Non-pigmented ciliary epithelial cell (primary cell): Measurements from ENCODE around the gene STS.
"Not testable (repeated sequence)": the region's sequence is repeated elsewhere in the genome, so short reads cannot be mapped to it uniquely, and the experiment has no call there.

Experiments used
- DNase-seq: peaks from one replicate; pipeline ENCODE4 v3.0.0-alpha.2; 2010; ENCODE audit warnings: low read depth

The STS gene

DNA sequence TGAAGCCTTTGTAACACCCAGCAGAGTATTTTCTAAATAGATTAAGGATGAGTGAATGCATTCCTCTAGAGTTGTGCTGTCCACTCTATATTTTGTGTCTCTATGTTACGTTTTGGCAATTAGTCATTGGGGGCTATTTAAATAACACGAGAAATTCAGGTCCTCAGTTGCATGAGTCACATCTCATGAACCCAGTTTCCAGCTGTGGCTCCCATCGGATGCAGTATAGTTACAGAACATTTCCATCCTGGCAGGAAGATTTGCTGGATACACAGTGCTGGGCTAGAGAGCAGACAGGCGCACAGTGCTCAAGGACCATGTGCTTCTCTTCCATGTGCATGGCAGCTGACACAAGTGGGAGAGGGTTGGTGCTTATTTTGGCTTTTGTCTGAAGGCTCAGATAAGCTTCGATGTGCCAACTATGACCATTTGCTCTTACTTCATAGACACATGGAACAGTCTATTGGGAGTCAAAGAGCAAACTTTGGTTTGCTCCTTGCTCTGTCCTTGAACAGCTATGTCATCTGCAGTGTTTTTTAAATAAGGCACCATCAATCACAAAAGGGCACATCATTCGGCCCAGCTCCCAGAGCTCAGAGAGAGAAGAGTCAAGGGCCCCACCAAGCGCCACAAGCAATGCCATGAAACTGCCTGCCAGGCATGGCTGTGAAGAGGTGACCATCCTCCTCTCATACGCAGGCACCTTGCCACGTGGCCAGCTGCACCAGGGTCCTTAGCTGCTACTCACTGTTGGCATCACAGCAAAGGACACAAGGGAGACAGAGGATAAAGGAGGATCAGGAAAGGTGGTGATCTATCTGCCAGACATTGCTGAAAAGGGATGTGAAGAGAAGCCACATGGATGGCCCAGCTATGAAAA lies 8.1 kb upstream of the STS start:
- no peak for DNase-seq

DNA sequence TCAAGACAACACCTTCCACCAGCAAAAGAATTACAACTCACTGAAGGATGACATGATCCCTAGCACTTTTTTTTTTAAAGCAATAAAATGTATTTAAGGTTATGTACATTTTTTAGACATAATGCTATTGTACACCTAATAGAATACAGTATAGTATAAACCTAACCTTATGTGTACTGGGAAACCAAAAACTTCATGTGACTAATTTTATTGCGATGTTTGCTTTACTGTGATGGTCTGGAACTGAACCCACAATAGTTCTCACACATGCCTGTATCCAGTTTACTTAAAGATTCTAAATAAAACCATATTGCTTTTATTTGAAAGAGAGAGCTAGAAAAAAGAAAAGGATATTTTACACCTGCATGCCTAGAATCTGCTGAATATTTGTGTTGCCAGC lies 4.4 kb upstream of the STS start:
- no peak for DNase-seq

DNA sequence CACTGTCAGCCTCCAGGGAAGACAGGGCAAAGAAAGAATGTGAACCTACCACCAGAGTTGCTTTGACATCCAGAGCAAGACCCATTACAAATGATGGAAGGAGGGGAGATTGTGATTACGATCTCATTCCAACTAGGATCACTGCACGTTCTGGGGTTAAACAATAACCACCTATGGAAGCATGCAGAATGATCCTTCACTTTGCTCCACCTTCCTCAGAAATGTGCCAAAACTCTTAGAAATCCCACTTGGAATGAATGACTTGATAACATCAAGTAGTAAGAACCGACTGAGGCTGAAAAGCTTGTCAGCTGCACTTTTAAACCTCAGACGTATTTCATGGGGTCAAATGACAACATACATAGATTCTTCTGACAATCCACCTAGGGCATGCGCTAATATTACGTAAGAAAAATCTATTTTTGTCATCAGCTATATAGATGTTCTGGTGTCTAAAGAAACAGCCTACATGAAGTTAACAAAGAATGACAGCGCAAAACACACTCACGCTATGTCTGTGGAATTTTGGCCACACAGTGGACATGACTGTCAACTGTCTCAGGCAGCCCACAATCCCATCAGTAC lies 3.5 kb upstream of the STS start:
- no peak for DNase-seq

DNA sequence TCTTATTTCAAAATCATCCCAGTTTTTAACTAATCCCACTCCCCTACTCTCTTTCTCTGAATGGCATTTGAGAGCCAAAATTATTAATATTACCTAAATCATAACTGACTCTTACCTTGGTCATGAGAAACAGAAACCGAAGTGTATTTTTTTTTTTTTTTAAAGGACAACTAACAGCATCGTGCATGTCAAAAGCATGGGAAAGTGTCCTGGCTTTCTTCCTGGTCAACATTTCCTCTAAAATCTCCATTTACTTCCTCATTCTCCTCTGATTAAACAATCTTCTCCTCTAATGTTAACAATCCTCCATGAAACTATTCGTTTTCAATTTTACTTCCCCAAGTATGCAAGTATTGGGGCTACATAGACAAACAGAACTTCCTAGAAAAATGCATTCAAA lies 2.1 kb upstream of the STS start:
- DNase-seq = no peak

DNA sequence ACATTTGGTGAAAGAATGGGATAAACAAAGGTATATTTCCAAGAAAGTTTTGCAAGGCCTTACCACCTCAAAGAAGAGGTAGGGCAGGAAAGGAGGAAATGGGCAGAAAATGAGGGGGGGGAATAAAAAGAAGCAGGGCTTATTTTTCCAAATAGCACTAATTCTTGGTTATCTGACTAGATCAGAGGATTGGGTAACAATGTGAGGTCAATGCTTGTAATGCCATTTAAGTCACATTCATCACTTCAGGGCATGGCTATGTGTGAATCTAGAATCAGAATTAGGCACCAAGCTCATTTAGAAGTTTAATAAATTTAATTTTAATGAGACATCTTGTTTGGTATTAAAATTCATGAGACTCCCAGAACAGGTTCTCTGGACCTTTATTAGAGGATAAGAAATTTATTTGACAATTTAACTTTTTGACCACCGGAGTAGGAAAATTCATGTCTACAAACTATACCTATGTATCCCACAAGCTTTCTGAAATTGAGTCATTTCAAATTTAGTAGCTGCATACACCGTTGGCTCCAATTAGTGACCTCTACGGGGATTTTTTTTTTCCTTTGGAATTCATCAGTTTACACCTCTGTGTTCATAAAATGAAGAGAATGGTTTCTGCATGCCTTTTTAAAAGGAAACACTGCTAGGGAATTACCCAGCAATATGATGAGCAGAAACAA lies 1.4 kb upstream of the STS start:
- no peak for DNase-seq

DNA sequence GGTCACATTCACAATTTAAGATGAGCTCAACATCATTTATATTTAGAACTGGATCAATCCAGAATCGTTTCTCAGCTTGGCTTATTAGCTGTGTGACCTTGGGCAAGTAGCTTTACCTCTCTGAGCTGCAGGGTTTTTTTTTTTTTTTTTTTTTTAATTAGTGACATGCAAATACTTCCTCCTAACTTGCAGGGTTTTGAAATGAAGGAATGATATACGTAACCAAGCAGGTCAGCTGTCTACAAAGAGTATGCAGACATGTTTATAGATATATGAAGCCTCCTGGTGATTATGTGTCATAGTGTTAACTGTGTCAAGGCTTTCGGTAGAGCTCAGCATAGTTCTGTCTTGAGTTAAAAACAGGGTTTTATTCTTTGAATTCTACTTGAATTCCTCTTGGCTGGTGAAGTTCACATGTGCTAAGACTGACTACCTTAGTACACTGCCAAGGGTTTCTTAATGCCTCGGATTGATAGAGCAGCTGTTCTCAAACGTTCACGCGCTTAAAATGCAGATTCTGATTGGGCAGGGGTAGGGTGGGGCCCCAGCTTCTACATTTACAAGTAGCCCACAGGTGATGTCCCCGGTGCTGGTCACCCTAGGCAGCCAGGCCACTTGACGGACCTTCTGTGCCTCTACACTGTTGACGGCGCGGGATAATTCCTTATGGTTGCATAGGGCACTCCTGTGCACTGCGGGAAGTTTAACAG lies 654 bp upstream of the STS start:
- DNase-seq = no peak

DNA sequence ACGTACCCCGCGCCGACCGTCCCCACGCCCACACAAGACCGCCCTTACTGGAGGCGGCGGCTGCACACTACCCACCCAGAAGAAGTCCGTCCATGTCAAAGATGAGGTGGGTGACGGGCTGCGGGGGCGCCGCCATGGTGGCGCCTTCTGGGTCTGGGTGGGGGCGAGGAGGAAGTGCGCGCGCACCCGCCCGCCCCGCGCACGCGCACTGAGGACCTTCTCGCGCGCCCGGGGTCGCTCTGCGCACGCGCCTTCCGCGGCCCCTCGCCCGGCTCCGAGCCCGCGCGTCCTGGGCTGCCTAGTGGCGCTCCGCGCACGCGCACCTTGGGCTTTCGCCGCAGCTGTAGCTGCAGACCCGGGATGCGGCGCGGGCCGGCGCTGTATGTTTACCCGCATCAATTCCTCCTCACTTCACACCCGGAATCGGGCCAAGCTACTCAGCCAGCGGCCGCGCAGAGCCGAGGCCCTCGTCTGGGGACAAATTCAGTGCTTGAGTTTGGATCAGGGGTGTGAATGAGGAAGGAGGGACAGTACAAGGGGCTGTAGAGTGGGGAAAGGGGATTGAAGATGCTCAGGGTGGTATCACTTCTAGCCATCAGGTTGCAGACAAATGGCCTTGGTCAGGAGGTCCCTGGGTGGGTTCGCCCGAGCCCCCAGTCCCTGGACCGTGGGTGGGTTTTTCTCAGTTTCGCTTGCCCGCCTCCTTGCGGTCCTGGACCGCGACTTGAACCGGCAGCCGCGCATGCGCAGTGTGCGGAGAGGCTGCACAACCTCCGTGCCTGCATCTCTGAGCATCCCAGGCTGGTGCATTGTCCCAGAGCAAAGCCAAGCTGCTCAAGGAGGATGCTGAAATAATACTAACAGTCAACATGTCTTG lies 704 bp downstream of the STS start, which contains the start of gene PUDP:
PUDP (minus strand) TSS at position 176 of the 877 bp plus-strand sequence; CDS start at position 136, 40 bp downstream.
- DNase-seq = no peak

DNA sequence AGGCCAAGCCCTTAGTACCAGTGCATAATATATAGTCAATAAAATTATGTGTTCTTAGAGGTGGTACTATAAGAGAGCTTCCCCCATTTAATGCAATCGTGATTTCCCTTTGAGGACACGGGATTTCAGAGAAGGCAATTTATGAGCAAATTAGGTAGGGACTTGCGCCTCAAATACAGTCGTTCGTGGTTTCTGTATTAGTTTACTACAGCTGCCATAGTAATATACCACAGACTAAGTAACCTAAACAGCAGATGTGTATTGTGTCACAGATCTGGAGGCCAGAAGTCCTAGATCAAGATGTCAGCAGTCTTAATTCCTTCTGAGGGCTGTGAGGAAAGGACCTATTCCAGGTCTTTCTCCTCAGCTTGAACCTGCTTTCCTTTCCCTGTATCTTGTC lies 1.9 kb downstream of the STS start:
- DNase-seq = no peak

DNA sequence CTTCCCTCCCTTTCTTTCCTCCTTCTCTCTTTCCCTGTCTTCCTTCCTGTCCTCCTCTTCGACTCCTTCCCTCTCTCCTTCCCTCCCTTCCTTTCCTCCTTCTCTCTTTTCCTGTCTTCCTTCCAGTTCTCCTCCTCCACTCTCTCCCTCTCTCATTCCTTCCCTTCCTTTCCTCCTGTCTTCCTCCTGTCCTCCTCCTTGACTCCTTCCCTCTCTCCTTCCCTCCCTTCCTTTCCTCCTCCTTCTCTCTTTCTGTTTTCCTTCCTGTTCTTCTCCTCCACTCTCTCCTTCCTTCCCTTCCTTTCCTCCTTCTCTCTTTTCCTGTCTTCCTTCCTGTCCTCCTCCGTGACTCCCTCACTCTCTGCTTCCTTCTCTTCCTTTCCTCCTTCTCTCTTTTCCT lies 5.7 kb downstream of the STS start:
- no peak for DNase-seq

DNA sequence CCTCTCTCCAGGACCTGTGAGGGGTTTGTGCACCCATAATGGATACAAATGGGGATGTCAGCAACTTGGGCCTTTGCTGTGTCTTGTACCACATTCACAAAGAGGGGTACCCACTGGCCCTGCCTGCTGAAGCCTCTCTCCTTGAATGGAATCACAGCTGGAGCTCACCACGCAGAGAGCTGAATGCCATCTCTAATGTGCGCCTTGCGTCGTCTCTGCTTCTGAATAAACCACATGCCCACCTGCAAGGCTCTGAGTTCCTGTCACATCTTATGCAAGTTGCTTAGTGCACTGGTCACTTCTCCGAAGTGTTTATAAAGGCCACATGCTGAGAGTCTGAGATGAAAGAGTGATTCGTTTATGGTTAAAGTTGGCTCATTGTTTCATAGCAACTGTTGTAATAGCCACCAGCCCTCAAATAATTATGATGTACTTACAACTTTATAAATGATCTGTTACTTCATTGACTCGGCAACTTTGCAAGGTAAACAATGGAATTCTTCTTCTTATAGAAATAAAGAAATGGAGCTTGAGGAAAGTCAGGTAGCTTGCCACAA lies 6.6 kb downstream of the STS start:
- no peak for DNase-seq

DNA sequence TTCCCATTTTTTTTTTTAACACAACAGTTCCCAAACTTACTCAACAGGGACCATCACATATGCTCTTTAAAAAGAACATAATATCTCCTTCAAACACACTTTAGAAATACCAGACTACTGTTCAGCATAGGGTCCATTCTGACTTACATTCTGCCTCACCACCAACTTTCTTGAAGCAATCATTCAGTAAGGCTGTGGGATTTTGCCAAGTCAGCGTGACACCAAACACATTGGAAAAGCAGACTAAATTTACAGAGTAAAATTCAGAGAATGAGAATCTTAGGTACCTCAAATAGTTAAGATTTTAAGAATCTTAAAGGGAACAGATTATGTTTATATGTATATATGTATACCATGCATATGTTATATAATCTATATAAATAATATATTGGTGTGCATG lies 7.7 kb downstream of the STS start:
- no peak for DNase-seq

DNA sequence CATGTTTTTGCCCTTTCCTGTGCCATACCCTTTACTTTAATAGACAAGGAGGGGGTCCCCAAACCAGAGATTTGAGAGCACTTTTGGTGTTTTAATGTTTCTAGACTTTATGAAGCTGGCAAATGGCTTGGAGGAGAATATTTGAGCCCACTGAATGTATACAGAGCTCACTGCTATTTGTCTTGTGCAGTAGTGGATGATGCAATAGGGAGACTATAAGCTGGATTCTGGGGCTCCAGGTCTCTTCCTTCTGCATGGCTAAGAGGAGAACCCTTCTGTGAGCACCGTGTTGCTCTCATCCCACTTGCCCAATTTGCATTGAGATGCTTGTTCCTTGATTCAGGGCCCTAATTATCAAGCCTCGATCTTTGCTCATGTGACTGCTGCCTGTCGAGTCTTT lies 9.4 kb downstream of the STS start:
- no peak for DNase-seq

DNA sequence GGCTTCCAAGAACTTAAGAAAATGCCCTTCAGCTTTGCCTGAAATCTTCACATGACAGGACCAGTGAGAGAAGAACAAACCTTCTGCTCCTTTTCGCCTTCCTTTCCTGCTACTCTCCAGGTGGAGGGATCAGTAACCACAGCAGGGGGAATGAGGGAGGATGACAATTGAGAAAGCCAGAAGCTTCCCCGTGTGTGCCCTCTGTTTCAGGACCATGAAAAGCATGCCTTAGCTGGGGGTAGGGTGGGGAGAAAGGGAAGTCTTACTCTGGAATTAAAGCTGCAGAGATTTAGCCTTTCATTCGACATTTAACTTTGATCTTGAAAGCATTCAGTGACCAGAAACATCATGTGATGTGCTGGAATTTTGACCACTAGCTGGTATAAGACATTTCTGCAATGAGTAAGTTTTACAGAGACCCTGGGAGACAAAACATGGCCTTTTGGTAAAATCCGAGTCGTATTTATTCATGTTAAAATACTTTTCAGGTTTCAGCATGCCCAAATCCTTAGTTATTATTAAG lies 11.0 kb downstream of the STS start:
- no peak for DNase-seq

DNA sequence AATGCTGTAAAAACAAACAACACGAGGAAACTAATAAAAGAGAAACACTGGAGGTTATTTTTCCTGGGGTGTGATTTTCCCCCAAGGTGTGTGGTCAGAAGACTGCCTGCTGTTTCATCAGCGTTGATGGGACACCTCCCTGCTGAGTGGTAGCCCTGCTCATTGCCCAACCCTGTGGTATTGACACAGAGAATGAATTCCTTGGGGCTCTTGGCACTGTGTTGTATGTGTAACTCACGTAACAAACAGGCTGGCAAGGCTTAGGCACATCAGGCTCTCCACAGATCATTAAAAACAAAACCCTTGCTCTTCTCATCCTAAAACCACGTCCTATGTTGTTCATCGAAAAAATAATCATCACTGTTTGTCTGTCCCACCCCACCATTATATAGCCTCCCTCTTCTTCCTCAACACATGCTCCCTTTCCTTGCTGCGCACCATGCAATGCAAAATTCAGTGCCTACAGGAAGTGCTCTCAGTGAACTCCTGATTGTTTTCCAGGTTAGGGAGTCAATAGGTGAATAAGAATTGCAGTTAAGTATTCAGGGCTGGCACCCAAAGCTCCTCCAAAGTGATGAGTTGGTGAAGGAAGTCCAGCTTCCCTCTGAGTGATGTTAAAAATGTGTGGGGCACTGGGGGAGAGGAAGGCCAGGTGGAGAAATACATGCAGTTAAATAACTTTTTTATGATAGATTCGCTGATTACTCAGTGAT lies 11.8 kb downstream of the STS start:
- DNase-seq = no peak

DNA sequence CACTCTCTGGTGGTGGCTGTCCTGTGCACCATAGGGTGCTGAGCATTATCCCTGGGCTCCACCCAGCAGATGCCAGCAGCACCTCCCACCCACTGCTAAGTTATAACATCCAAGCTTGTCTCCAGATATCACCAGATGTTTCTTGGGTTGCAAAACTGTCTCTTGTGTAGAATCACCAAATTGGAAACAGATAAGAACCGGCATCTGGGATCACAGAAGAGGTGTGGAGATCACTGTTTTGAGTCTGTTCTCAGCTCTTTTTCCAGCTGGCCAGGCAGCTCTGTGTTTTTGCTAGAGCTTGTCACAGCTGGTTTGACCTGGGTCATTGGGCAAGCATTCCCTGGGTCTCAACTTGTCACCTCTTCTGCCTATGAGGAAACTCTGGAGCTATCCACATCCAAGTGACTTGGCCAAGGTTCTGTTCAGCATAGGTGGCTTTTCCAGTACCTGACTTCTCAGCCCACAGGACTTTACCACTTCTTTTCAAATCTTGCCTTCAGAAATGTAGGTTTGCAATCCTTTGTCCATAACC lies 15.7 kb downstream of the STS start:
- DNase-seq = no peak

DNA sequence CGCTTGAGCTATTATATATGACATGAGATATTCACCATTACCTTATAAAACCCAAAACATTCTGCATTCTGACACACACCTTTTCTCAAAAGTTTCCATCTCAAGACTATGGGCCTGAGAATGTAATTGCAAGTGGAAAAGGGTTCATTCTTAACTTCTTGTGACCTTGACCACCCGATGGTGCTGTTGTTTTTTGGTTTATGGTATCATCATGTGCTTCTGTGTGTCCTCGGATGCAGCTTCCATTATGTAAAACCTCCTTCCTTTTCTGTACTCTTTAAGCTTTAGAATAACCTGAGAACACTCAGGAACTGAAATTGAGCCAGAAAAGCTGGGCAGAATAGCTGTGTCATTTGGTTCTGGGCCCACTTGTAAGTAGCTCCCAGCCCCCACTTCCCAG lies 16.7 kb downstream of the STS start:
- no peak for DNase-seq

DNA sequence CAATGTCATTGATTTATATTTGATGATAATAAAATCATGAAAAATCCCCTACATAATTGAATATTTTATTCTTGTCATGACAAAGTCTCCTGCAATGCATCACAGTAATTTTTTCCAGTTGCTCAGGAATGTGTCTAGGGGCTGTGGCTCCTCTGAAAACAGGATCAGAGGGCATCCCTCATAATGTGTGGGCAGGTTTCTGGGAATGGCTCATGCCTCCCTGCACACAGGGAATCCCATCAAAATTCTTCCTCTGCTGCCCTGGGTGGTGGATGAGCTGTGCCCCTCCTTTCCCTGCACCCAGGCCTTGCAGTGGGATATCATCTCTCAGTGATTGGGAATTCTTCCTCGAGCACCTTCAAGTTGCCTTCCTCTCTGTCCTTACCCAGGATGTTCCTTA lies 20.9 kb downstream of the STS start:
- no peak for DNase-seq

DNA sequence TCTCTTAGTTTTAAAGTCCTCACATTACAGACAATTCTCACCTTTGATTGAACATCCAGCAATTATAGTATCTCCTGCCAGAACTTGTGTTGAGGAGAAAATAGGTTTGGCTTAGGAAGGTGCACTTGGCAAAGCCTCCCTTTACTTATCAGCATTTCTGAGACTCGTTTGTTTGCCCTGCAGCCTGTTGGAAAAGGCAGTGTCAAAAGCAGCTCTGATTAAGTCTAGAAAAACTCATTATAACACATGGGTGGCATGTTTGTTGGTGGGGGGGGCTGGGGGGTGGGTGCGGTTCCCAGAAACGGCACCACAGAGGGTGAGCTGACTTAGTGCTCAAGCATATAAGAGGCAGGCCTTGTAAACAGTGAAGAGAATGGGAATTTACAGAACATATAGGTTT lies 22.1 kb downstream of the STS start:
- DNase-seq = no peak

DNA sequence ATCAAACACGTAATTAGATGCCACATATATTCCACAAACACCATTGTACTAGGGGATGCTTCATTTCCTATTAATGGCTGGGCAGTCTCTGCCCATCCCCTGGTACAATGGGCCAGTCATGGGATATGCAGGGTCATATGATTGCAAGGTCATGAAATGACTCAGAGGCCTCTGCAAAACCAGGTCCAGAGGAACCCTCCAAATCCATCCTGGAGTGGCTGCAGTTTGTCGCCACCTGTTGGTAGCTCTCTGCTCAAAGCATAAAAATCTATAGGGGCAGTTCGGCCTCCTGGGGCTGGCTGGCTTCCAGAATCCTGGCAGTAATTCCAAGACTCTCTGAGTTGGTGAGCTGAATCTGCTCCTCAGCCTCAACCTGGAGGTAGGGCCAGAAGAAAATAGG lies 23.4 kb downstream of the STS start:
- DNase-seq = no peak

DNA sequence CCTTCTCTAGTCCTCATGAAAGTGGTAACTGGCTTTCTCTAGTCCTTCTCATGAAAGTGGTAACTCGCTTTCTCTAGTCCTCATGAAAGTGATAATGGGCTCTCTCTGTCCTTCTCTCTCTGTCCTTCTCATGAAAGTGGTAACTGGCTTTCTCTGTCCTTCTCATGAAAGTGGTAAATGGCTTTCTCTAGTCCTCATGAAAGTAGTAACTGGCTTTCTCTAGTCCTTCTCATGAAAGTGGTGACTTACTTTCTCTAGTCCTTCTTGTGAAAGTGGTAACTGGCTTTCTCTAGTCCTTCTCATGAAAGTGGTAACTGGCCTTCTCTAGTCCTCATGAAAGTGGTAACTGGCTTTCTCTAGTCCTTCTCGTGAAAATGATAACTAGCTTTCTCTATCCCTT lies 31.3 kb downstream of the STS start:
- not testable (repeated sequence) for DNase-seq
